Fibroblast of lung (primary cell): ENCODE results near the gene MRGPRE. TPM values are rescaled to one million over a fixed set of nuclear protein-coding genes. Genes with fewer than 3 reads are reported as not detected.

Source experiments
- DNase-seq, 2 donors: peaks; one replicate each; pipeline versions ENCODE4 v3.0.0 to v3.0.0-alpha.2; 2010; ENCODE audit warnings: low read depth in 2 of 2
- H2AFZ ChIP-seq: 2 replicates; pipeline ENCODE4 v1.5.1; 2012; ENCODE audit warnings: low read length, control low read depth, inconsistent platforms
- H3K27ac ChIP-seq: 2 replicates; pipeline ENCODE4 v1.5.1; 2011; ENCODE audit warnings: low read length, control low read depth; ENCODE audit not compliant: insufficient read depth
- H3K27me3 ChIP-seq: 2 replicates; pipeline ENCODE4 v1.5.1; 2011; ENCODE audit warnings: mild to moderate bottlenecking, low read length; ENCODE audit not compliant: control insufficient read depth, insufficient read depth
- H3K36me3 ChIP-seq: 2 replicates; pipeline ENCODE4 v1.5.1; 2011; ENCODE audit warnings: low read length; ENCODE audit not compliant: control insufficient read depth, insufficient read depth
- H3K4me1 ChIP-seq: 2 replicates; pipeline ENCODE4 v1.5.1; 2011; ENCODE audit warnings: low read length; ENCODE audit not compliant: control insufficient read depth, insufficient read depth; ENCODE audit errors: extremely low read depth
- H3K4me2 ChIP-seq: 2 replicates; pipeline ENCODE4 v1.5.1; 2011; ENCODE audit warnings: low read length, control low read depth; ENCODE audit not compliant: insufficient read depth; ENCODE audit errors: extremely low read depth
- H3K4me3 ChIP-seq, 4 experiments: fragments of 200-600 bp in 1 of 4; sonication (generic) in 1 of 4; replicated peaks in 1 of 4; 2 replicates each; pipeline ENCODE4 v1.5.1; 2011 to 2016; ENCODE audit warnings: low read length in 4 of 4, low read depth in 3 of 4, mild to moderate bottlenecking in 3 of 4, control low read depth in 2 of 4, inconsistent platforms in 1 of 4, mixed read lengths in 1 of 4; ENCODE audit not compliant: insufficient read depth in 1 of 4; ENCODE audit errors: control extremely low read depth in 1 of 4
- H3K79me2 ChIP-seq: 2 replicates; pipeline ENCODE4 v1.5.1; 2012; ENCODE audit warnings: mild to moderate bottlenecking, low read length, inconsistent platforms; ENCODE audit not compliant: control insufficient read depth, insufficient read depth
- H3K9ac ChIP-seq: 2 replicates; pipeline ENCODE4 v1.5.1; 2011; ENCODE audit warnings: mild to moderate bottlenecking, low read length, control low read depth; ENCODE audit not compliant: insufficient read depth
- H3K9me3 ChIP-seq: 2 replicates; pipeline ENCODE4 v1.5.1; 2012; ENCODE audit warnings: low read depth, low read length; ENCODE audit not compliant: control insufficient read depth, insufficient read depth
- H4K20me1 ChIP-seq: 2 replicates; pipeline ENCODE4 v1.5.1; 2011; ENCODE audit warnings: low read length; ENCODE audit not compliant: control insufficient read depth, insufficient read depth; ENCODE audit errors: extremely low read depth
- CTCF ChIP-seq, 2 donors: IDR thresholded peaks in 1 of 2; conservative IDR thresholded peaks in 1 of 2; 1 replicate in 1 of 2; 2 replicates in 1 of 2; pipeline ENCODE4 v1.5.1; 2011 to 2012; ENCODE audit warnings: low read length in 2 of 2, control low read depth in 1 of 2, inconsistent platforms in 1 of 2, low read depth in 1 of 2, mild to moderate bottlenecking in 1 of 2
- EZH2 ChIP-seq: IDR thresholded peaks from 2 replicates; pipeline ENCODE4 v1.5.1; 2012; ENCODE audit warnings: low read length, control low read depth, mild to moderate bottlenecking; ENCODE audit errors: missing control alignments
- polyA plus RNA-seq, 2 donors: library from polyadenylated mRNA; depleted of rRNA in 1 of 2; stranded (reverse) in 1 of 2; unstranded in 1 of 2; fragments of >200 nt; gene quantifications; 2 replicates each; pipeline ENCODE4 v1.2.1, GENCODE V29; 2011 to 2012; ENCODE audit warnings: missing spikeins in 1 of 2
- total RNA-seq: library from RNA; depleted of rRNA; stranded (reverse); fragments of >200 nt; gene quantifications from 2 replicates; pipeline ENCODE4 v1.2.1, GENCODE V29; 2014

The MRGPRE gene
- total and polyA plus RNA-seq, 2 donors (not counting 1 experiment from before 2014, with no cell fraction given): 0.17 TPM; not detected in 1

GRCh38 chr11:3186166-3186953, 45.9 kb downstream of the MRGPRE start:
- no peaks in the 10 kb centered on the region for H4K20me1 ChIP-seq
- H3K9me3 ChIP-seq: no peaks in the 10 kb centered on the region
- H3K9ac ChIP-seq: no peak overlapping the region
- H2AFZ ChIP-seq: no peak overlapping the region
- no peaks in the 10 kb centered on the region for H3K27me3 ChIP-seq
- no peak for TF ChIP-seq EZH2
- TF ChIP-seq CTCF (conservative IDR thresholded peaks at IDR 0.05 in 1 of 2, IDR thresholded peaks at IDR 0.05 in 1 of 2; ENCODE audit: low read depth in 1 of 2, low read length in 2 of 2): no peak
- no peaks in the 10 kb centered on the region for H3K79me2 ChIP-seq
- no peak overlapping the region for H3K4me2 ChIP-seq
- no peak overlapping the region for H3K27ac ChIP-seq
- H3K36me3 ChIP-seq: no peaks in the 10 kb centered on the region
- no peaks in the 10 kb centered on the region for H3K4me1 ChIP-seq
- no peak for DNase-seq
- no peak overlapping the region for H3K4me3 ChIP-seq

GRCh38 chr11:3184732-3185347, 47.4 kb downstream of the MRGPRE start:
- H3K4me1 ChIP-seq: no peaks in the 10 kb centered on the region
- no peaks in the 10 kb centered on the region for H3K36me3 ChIP-seq
- H3K9me3 ChIP-seq: no peaks in the 10 kb centered on the region
- no peaks in the 10 kb centered on the region for H4K20me1 ChIP-seq
- no peak overlapping the region for H3K4me2 ChIP-seq
- H3K4me3 ChIP-seq: no peak overlapping the region
- H3K27me3 ChIP-seq: no peaks in the 10 kb centered on the region
- no peak overlapping the region for H3K27ac ChIP-seq
- DNase-seq: no peak
- no peak overlapping the region for H3K9ac ChIP-seq
- H2AFZ ChIP-seq: no peak overlapping the region
- H3K79me2 ChIP-seq: no peaks in the 10 kb centered on the region
- TF ChIP-seq CTCF (conservative IDR thresholded peaks at IDR 0.05 in 1 of 2, IDR thresholded peaks at IDR 0.05 in 1 of 2; ENCODE audit: low read depth in 1 of 2, low read length in 2 of 2): no peak

GRCh38 chr11:3183523-3183922, 48.7 kb downstream of the MRGPRE start:
- H3K27me3 ChIP-seq: no peaks in the 10 kb centered on the region
- no peaks in the 10 kb centered on the region for H3K4me1 ChIP-seq
- H4K20me1 ChIP-seq: no peaks in the 10 kb centered on the region
- no peak overlapping the region for H3K27ac ChIP-seq
- H3K4me3 ChIP-seq: no peak overlapping the region
- H3K79me2 ChIP-seq: no peaks in the 10 kb centered on the region
- H2AFZ ChIP-seq: no peak overlapping the region
- no peak for TF ChIP-seq CTCF (conservative IDR thresholded peaks at IDR 0.05 in 1 of 2, IDR thresholded peaks at IDR 0.05 in 1 of 2; ENCODE audit: low read depth in 1 of 2, low read length in 2 of 2)
- no peak for TF ChIP-seq EZH2
- H3K9ac ChIP-seq: no peak overlapping the region
- H3K9me3 ChIP-seq: no peaks in the 10 kb centered on the region
- no peak overlapping the region for H3K4me2 ChIP-seq
- no peaks in the 10 kb centered on the region for H3K36me3 ChIP-seq
- DNase-seq: no peak
